ENCODE results near the gene SLC35D1.
"Not testable (repeated sequence)": the region's sequence is repeated elsewhere in the genome, so short reads cannot be mapped to it uniquely, and the experiment has no call there.

The SLC35D1 gene

GRCh38 chr1:66999640-67000400 is 54.1 kb downstream of the SLC35D1 start:
- H3K4me3 Mint-ChIP-seq, result no peak overlapping the region
- peak overlapping the region; percentile 23 for H3K27ac Mint-ChIP-seq (ENCODE audit: low read depth)
- DNase-seq (ENCODE audit: low spot score in 2 of 2) (no peak), ATAC-seq (replicated peaks; ENCODE audit: extremely low read depth, poor library complexity, severe bottlenecking) (no peak)
- peaks cover 12% of the 10 kb centered on the region for H3K4me1 Mint-ChIP-seq
- H3K9me3 Mint-ChIP-seq, result no peaks in the 10 kb centered on the region
- no peaks in the 10 kb centered on the region for H3K27me3 Mint-ChIP-seq
- peaks cover 8% of the 10 kb centered on the region for H3K36me3 Mint-ChIP-seq (ENCODE audit: insufficient read depth)

- Mint-ChIP-seq H3K4me1 (peaks cover 12% of the 10 kb centered on the region), H3K27ac (ENCODE audit: low read depth) (peak overlapping the region; percentile 23), H3K27me3 (no peaks in the 10 kb centered on the region), H3K4me3 (no peak overlapping the region), H3K9me3 (no peaks in the 10 kb centered on the region), H3K36me3 (ENCODE audit: insufficient read depth) (peaks cover 8% of the 10 kb centered on the region)
- DNase-seq (ENCODE audit: low spot score in 2 of 2) (no peak), ATAC-seq (replicated peaks; ENCODE audit: extremely low read depth, poor library complexity, severe bottlenecking) (no peak)
These were observed 55.0 kb downstream of the SLC35D1 start for GRCh38 chr1:66998972-66999371.

- H3K36me3 Mint-ChIP-seq (ENCODE audit: insufficient read depth), result peaks cover 5% of the 10 kb centered on the region
- H3K27me3 Mint-ChIP-seq, result no peaks in the 10 kb centered on the region
- peaks cover 12% of the 10 kb centered on the region for H3K4me1 Mint-ChIP-seq
- no peak overlapping the region for H3K27ac Mint-ChIP-seq (ENCODE audit: low read depth)
- no peak overlapping the region for H3K4me3 Mint-ChIP-seq
- ATAC-seq (replicated peaks; ENCODE audit: extremely low read depth, poor library complexity, severe bottlenecking) (no peak), DNase-seq (ENCODE audit: low spot score in 2 of 2) (peak; percentile 15 to 40)
- H3K9me3 Mint-ChIP-seq, result no peaks in the 10 kb centered on the region
These were observed 57.8 kb downstream of the SLC35D1 start for GRCh38 chr1:66996018-66996682.

- Mint-ChIP-seq H3K4me1 (peaks cover 6% of the 10 kb centered on the region), H3K9me3 (no peaks in the 10 kb centered on the region), H3K27me3 (no peaks in the 10 kb centered on the region), H3K4me3 (no peak overlapping the region), H3K27ac (ENCODE audit: low read depth) (no peak overlapping the region), H3K36me3 (ENCODE audit: insufficient read depth) (peaks cover 16% of the 10 kb centered on the region)
- ATAC-seq (replicated peaks; ENCODE audit: extremely low read depth, poor library complexity, severe bottlenecking) (no peak), DNase-seq (ENCODE audit: low spot score in 2 of 2) (no peak)
These were observed 60.9 kb downstream of the SLC35D1 start for GRCh38 chr1:66993076-66993475.

DNA sequence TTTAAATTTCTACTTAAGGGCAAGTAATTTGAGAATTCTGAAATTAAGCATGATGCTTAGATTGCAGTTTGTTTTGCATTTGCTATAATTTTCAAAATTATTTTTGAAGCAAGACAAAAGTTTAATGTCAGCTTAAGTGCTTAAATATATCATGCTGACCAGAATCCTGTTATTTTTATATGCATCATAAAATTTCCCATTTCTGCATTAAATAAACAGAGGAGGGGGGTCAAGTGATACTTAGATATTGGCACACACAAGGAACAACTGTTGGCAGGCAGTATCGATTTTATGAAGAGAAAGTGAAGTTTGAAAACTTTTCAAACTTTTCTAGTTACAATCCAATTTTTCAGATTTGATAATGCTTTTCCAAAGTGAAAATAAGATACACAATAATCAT is 68.1 kb downstream of the SLC35D1 start:
- ATAC-seq (replicated peaks; ENCODE audit: extremely low read depth, poor library complexity, severe bottlenecking), result no peak

DNA sequence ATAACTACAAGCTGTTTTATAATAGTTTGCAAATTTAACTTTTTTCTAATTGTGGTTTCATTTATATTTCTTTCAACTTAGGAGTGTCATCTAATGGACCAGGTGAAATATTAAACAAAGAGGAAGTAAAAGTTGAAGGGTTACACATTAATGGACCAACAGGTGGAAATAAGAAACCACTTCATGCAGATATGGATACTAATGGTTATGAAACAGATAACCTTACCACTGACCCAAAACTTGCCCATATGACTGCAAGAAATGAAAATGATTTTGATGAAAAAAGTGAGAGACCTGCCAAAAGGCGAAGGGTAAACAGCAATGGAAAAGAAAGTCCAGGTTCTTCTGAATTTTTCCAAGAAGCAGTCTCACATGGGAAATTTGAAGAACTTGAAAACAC is 69.5 kb downstream of the SLC35D1 start:
- ATAC-seq (replicated peaks; ENCODE audit: extremely low read depth, poor library complexity, severe bottlenecking) (no peak), DNase-seq (ENCODE audit: low spot score in 2 of 2) (no peak)
- Mint-ChIP-seq H3K27ac (ENCODE audit: low read depth) (peak overlapping the region; percentile 68), H3K9me3 (no peaks in the 10 kb centered on the region), H3K27me3 (no peaks in the 10 kb centered on the region), H3K4me1 (peaks cover 16% of the 10 kb centered on the region), H3K4me3 (no peak overlapping the region), H3K36me3 (ENCODE audit: insufficient read depth) (peaks cover 51% of the 10 kb centered on the region)

More for the DNA sequence above, 68.1 kb downstream of the SLC35D1 start:
- DNase-seq (ENCODE audit: low spot score in 2 of 2), result no peak
- no peaks in the 10 kb centered on the region for H3K9me3 Mint-ChIP-seq
- H3K27ac Mint-ChIP-seq (ENCODE audit: low read depth), result no peak overlapping the region
- peaks cover 11% of the 10 kb centered on the region for H3K4me1 Mint-ChIP-seq
- H3K4me3 Mint-ChIP-seq, result no peak overlapping the region
- no peaks in the 10 kb centered on the region for H3K27me3 Mint-ChIP-seq
- H3K36me3 Mint-ChIP-seq (ENCODE audit: insufficient read depth), result peaks cover 52% of the 10 kb centered on the region

- Mint-ChIP-seq H3K4me1 (peaks cover 16% of the 10 kb centered on the region), H3K27ac (ENCODE audit: low read depth) (no peak overlapping the region), H3K27me3 (no peaks in the 10 kb centered on the region), H3K9me3 (no peaks in the 10 kb centered on the region), H3K36me3 (ENCODE audit: insufficient read depth) (peaks cover 53% of the 10 kb centered on the region), H3K4me3 (no peak overlapping the region)
- DNase-seq (ENCODE audit: low spot score in 2 of 2), result no peak
- no peak for ATAC-seq (replicated peaks; ENCODE audit: extremely low read depth, poor library complexity, severe bottlenecking)
These were observed 71.2 kb downstream of the SLC35D1 start for GRCh38 chr1:66982561-66983260.

GRCh38 chr1:66981679-66982078 is 72.3 kb downstream of the SLC35D1 start:
- peak; percentile 92 for ATAC-seq (replicated peaks; ENCODE audit: extremely low read depth, poor library complexity, severe bottlenecking)

DNA sequence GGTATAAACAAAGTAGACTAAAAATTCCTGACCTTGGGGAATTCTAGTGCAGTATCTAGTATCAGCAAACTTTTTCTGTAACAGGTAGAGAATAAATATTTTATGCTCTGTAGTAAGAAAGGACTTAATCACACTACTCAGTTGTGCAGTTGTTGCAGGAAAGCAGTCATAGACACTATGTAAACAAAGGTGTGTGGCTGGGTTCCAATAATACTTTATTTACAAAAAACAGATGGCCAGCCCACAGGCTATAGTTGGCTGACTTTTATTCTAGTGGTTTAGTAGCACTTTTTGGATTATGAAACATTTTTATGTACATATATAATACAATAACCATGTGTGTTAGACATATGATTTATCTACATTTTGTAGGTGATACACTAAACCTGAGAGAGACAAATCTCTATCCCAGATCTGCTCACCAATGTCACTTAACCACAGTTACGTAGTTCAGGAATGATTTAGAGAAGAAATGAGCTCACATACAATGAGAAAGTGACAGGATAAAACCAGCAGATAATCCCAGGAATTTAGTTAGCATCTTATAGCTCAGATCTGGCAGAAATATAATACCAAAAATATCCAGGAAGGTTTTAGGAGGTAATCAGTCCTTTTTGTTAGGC is 73.1 kb downstream of the SLC35D1 start:
- no peaks in the 10 kb centered on the region for H3K9me3 Mint-ChIP-seq
- H3K27me3 Mint-ChIP-seq, result no peaks in the 10 kb centered on the region
- H3K36me3 Mint-ChIP-seq (ENCODE audit: insufficient read depth), result peaks cover 57% of the 10 kb centered on the region
- ATAC-seq (replicated peaks; ENCODE audit: extremely low read depth, poor library complexity, severe bottlenecking), result no peak
- peak overlapping the region; percentile 85 for H3K27ac Mint-ChIP-seq (ENCODE audit: low read depth)
- no peak for DNase-seq (ENCODE audit: low spot score in 2 of 2)
- H3K4me3 Mint-ChIP-seq, result peak overlapping the region; percentile 69
- H3K4me1 Mint-ChIP-seq, result peaks cover 16% of the 10 kb centered on the region

More at GRCh38 chr1:66981679-66982078, 72.3 kb downstream of the SLC35D1 start:
- H3K36me3 Mint-ChIP-seq (ENCODE audit: insufficient read depth), result peaks cover 60% of the 10 kb centered on the region
- H3K4me1 Mint-ChIP-seq, result peaks cover 16% of the 10 kb centered on the region
- no peaks in the 10 kb centered on the region for H3K27me3 Mint-ChIP-seq
- H3K9me3 Mint-ChIP-seq, result no peaks in the 10 kb centered on the region
- H3K4me3 Mint-ChIP-seq, result peak overlapping the region; percentile 69
- DNase-seq (ENCODE audit: low spot score in 2 of 2), result peak in 1 of 2 donors; percentile 36
- H3K27ac Mint-ChIP-seq (ENCODE audit: low read depth), result peak overlapping the region; percentile 85

- peaks cover 57% of the 10 kb centered on the region for H3K36me3 Mint-ChIP-seq (ENCODE audit: insufficient read depth)
- not testable (repeated sequence) for H3K4me3 Mint-ChIP-seq; H3K9me3 Mint-ChIP-seq; ATAC-seq (replicated peaks; ENCODE audit: extremely low read depth, poor library complexity, severe bottlenecking); H3K27ac Mint-ChIP-seq (ENCODE audit: low read depth); H3K27me3 Mint-ChIP-seq; DNase-seq (ENCODE audit: low spot score in 2 of 2)
- H3K4me1 Mint-ChIP-seq, result peaks cover 22% of the 10 kb centered on the region
These were observed 74.3 kb downstream of the SLC35D1 start for GRCh38 chr1:66979621-66980020.

DNA sequence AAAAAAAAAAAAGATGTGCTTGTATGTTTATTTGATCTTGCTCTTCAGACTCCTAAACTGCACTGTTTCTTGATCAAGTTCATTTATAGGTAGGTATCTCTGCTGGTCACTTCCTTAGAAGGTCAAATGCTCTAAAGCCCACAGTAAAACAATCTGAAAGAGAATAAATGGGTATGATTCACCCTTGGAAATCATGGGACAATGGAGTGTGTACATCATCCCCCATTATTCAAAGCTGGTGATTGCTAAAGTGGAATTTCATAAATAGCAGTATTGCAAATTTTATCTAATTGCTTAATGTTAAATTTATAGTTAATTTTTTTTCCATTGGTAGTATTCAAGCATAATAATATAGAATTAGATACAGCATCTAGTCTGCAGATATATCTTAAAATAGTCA is 75.7 kb downstream of the SLC35D1 start:
- H3K27ac Mint-ChIP-seq (ENCODE audit: low read depth), result no peak overlapping the region
- peaks cover 18% of the 10 kb centered on the region for H3K4me1 Mint-ChIP-seq
- H3K36me3 Mint-ChIP-seq (ENCODE audit: insufficient read depth), result peaks cover 46% of the 10 kb centered on the region
- ATAC-seq (replicated peaks; ENCODE audit: extremely low read depth, poor library complexity, severe bottlenecking) (no peak), DNase-seq (ENCODE audit: low spot score in 2 of 2) (no peak)
- no peak overlapping the region for H3K4me3 Mint-ChIP-seq
- no peaks in the 10 kb centered on the region for H3K9me3 Mint-ChIP-seq
- H3K27me3 Mint-ChIP-seq, result no peaks in the 10 kb centered on the region

- Mint-ChIP-seq H3K27me3 (no peaks in the 10 kb centered on the region), H3K36me3 (ENCODE audit: insufficient read depth) (peaks cover 73% of the 10 kb centered on the region), H3K9me3 (peaks cover 7% of the 10 kb centered on the region), H3K4me1 (peaks cover 31% of the 10 kb centered on the region), H3K27ac (ENCODE audit: low read depth) (peak overlapping the region; percentile 69), H3K4me3 (no peak overlapping the region)
- DNase-seq (ENCODE audit: low spot score in 2 of 2) (no peak), ATAC-seq (replicated peaks; ENCODE audit: extremely low read depth, poor library complexity, severe bottlenecking) (no peak)
These were observed 85.4 kb downstream of the SLC35D1 start for GRCh38 chr1:66968574-66968973.
